NCI-H526 (cell line): ENCODE results near the gene TACC2.
A peak's percentile ranks its signal among the peaks of the same experiment; 100 is the strongest.

Experiments
- DNase-seq, 2 experiments: peaks; one replicate each; lab custom pipeline; 2025; lab: John Stamatoyannopoulos, UW

TACC2 gene

GRCh38 chr10:122248356-122249302 lies 259.7 kb downstream of the TACC2 start:
- DNase-seq, result no peak

DNA sequence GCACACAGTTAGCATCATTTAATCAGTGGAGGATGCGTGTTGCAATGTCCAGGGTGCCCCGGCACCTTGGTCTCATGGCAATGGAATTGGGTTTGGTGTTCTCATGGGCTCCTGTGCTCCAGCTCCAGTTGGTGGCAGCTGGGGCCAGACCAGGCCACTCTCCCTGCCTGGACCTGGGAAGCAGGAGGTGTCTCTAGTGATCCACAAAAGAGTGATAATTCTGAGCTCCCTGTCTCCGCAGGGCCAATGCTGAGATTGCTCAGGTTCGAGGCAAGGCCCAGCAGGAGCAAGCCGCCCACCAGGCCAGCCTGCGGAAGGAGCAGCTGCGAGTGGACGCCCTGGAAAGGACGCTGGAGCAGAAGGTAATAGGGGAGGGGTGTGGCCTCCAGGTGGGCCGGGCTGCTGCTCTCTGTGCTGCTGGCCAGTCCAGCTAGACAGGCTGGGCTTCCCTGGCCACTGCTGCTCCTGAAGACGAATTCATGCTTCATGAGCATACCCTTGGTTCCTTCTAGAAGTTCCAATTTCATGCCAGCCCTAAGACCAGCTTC lies 260.4 kb downstream of the TACC2 start:
- no peak for DNase-seq

- DNase-seq, result no peak
Measured at GRCh38 chr10:122249991-122250750, 261.2 kb downstream of the TACC2 start.

- DNase-seq, result no peak
Measured at GRCh38 chr10:122251459-122252255, 262.7 kb downstream of the TACC2 start.

GRCh38 chr10:122252805-122253204 lies 263.8 kb downstream of the TACC2 start:
- no peak for DNase-seq

- DNase-seq, result no peak
Measured at GRCh38 chr10:122253605-122254004, 264.6 kb downstream of the TACC2 start.

GRCh38 chr10:122254831-122255230 lies 265.9 kb downstream of the TACC2 start:
- no peak for DNase-seq

DNA sequence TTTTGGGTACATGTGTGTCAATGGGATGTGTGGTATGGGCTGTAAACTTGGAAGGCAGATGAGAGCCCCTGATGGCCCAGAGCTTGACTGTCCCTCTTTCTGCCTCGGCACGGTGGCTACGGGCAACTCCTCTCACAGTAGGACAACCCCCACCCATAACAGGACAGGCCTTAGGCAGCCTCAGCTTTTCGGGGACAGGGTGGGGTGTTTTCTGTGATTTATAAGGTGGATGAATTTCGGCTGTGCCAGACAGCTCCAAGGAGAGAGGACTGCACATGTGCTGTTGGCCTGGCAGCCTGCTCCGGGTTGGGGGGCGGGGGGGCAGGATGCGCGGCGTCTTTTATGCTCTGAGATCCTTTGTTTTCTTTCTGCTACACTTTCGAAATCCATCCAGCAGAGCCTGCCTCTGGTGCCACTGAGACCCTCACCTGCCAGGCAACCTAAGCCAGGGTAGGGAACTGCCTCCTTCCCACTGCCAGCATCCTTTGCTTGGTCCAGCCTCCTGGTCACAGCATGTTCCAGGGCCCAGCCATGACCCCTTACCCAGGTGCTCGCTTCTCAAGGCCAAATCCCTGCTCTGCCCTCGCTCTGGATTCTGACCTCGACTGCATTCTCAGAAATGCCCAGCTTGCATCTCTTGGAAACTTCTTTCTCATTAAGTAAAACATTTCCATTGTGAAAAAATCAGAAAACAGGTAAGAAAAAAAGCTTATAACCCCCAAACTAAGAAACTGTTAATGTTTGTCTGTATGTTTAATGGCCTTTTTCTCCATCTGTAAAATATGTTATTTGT lies 266.7 kb downstream of the TACC2 start:
- DNase-seq, result no peak

GRCh38 chr10:122257041-122257440 lies 268.1 kb downstream of the TACC2 start:
- DNase-seq, result no peak

GRCh38 chr10:122258136-122259074 lies 269.4 kb downstream of the TACC2 start:
- DNase-seq, result no peak

- no peak for DNase-seq
Measured at GRCh38 chr10:122259075-122259466, 270.1 kb downstream of the TACC2 start.

- DNase-seq, result no peak
Measured at GRCh38 chr10:122261584-122261983, 272.6 kb downstream of the TACC2 start.

DNA sequence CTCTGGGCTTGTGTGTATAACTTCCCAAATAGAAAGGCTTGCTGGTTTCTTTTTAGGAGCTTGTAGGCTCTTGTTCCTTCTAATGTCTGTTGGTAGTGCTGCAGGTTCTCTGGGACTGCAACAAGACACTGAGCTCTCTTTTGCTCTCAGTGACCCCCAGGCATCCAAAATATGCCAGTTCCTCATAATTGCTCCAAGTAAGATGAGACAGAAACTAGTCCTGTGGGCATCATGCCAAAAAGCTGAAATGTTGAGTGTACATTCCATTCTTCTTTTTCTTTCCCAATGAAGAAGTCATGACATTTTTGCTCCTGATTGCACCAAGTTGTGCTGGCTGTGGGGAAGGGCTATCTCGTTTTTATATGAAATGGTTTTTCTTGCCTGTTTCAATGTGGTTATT lies 275.0 kb downstream of the TACC2 start:
- no peak for DNase-seq

DNA sequence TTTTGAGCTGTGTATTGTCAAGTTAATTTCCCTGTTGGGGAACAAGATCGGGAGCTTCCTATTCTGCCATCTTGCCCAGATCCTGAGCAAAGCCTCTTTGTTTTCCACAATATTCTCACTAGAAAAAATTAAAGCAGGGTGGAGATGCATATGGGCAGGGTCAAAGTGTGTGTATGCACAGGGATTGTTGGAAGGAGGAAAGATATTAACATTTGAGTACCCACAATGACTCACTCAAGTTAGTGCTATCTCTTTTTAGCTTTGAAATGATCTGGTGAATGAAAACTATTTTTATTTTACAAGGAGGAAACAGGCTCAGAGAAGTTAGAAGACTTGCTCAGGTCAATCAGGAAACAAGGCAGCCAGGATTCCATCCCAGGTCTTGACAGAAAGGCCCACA lies 275.5 kb downstream of the TACC2 start:
- DNase-seq, result no peak

DNA sequence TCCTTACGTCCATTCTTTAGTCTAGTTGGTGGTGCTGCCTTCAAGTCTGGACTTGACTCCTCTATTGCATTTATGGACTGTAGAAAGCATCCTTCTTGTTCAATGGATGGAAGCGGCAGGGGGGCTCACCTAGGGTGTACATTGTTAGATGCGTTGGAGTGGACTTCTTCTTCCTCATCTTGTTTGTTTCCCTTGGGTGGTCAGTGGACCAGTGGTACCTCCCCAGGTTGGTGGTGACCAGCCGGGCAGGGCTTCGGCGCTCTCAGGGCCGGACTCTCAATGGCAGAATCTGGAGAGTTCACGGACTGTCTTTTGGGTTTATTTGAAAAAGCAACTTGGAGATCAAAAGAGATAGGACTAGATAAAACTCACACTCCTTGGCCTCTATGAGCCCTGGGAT lies 276.0 kb downstream of the TACC2 start:
- no peak for DNase-seq

DNA sequence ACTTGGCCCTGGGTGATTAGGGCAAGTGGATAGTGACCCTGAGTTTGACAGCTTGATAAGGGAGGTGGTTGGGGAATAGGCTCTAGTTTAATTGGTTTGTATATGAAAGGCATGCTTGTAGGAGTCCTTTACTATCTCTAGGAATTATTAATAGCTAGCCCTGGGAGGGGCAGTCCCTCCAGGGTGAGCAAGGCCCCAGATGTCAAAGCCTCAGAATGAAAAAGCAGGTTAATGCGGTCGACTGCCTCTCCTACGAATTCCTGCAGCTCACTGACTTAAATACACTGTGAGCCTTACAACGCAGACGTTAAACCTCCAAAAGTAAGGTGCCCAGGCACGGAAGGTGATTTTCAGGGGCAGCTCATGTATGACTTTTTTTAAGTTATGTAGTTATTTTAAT lies 276.9 kb downstream of the TACC2 start:
- DNase-seq, result no peak

DNA sequence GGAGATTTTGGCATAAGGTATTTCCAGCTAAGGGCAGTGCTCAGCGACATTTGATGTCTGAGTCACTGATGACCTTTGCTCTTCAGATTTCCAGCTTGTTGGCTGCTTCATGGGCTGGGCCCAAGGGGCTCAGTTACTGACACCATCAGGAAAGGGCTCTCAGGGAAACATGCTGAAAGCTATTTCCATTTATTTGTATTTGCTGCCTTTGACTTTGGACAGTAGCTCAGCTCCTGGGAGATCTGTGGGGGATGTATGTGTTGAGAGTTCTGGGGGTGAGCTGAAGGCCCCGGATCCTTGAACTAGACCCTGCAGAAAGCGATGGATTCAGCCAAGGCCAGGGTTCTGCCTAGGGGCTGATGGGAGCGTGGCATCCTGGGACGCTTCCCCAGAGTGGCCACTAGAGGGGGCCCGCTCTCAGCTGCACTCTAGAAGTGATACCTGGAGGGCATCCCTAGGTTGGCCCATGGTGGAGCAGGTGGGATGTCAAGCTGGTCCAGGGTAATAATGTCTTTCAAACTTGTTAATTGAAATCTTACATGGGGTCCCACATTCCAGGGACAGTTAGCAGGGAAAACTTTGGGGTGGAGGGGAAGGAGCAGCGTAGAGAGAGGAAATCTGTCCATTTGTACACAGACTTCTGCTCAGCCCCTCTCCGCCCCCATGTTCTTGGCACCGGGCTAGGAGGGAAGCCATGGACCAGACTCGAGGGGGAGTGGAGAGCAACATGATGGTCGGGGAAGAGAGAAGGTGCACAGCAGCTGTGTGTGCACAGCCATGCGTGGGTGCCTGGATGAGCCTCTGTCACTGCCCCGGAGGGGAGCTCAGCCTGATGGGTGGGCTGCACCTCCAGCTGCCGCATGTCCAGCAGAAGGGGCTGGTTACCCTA lies 279.1 kb downstream of the TACC2 start:
- peak in 1 of 2 experiments; percentile 53 for DNase-seq

GRCh38 chr10:122269059-122269687 lies 280.2 kb downstream of the TACC2 start:
- no peak for DNase-seq
